ENCODE results near the gene PPP2R5C.
"Not testable (repeated sequence)": the region's sequence is repeated elsewhere in the genome, so short reads cannot be mapped to it uniquely, and the experiment has no call there.

The PPP2R5C gene

DNA sequence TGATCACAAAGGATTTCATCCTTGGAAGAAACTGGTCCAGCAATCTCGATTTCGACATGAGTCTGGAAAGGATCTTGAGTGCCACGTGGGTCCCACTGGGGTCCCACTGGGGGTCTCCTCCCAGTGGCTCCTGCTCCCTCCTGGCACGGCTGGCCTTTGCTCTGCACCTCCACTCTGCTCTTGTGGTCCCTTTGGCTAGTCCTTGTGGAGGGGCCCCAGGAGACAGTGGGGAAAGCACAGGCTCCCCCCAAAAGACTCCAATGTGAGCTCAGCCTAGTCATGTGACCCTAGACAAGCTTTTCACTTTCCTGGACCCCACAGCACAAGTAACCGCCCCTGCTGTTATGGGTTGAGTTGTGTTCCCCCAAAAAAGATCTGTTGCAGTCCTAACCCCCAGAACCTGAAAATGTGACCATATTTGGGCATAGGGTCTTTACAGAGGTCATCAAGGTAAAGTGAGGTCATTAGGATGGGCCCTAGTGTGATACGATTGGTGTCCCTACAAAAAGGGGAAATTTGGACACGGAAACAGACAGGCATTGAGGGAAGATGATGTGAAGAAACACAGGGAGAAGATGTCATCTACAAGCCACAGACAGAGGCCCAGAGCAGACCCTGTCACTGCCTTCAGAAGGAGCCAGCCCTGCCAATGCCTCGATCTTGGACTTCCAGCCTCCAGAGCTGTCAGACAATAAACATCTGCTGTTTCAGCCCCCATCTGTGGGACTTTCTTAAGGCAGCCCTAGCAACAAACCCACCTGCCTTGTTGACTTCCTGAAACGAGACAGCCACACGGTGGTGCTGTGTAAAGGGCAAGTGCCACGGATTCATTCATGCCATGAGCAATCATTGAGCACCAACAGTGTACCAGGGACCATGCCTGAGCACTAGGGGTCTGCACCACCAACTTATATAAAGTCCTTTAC lies 23.8 kb upstream of the PPP2R5C start:
- TF ChIP-seq, protein P1, sequence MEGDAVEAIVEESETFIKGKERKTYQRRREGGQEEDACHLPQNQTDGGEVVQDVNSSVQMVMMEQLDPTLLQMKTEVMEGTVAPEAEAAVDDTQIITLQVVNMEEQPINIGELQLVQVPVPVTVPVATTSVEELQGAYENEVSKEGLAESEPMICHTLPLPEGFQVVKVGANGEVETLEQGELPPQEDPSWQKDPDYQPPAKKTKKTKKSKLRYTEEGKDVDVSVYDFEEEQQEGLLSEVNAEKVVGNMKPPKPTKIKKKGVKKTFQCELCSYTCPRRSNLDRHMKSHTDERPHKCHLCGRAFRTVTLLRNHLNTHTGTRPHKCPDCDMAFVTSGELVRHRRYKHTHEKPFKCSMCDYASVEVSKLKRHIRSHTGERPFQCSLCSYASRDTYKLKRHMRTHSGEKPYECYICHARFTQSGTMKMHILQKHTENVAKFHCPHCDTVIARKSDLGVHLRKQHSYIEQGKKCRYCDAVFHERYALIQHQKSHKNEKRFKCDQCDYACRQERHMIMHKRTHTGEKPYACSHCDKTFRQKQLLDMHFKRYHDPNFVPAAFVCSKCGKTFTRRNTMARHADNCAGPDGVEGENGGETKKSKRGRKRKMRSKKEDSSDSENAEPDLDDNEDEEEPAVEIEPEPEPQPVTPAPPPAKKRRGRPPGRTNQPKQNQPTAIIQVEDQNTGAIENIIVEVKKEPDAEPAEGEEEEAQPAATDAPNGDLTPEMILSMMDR (IDR thresholded peaks at IDR 0.05; ENCODE audit: extremely low read depth, insufficient read depth, missing control alignments): peak; percentile 58
- in situ Hi-C loops (cut with MboI; ENCODE audit: low pct_unique_long_range_greater_than_20kb, low sequenced_read_pairs, unreplicated experiment): no loop called here
- DNase-seq (ENCODE audit: low spot score): no peak

DNA sequence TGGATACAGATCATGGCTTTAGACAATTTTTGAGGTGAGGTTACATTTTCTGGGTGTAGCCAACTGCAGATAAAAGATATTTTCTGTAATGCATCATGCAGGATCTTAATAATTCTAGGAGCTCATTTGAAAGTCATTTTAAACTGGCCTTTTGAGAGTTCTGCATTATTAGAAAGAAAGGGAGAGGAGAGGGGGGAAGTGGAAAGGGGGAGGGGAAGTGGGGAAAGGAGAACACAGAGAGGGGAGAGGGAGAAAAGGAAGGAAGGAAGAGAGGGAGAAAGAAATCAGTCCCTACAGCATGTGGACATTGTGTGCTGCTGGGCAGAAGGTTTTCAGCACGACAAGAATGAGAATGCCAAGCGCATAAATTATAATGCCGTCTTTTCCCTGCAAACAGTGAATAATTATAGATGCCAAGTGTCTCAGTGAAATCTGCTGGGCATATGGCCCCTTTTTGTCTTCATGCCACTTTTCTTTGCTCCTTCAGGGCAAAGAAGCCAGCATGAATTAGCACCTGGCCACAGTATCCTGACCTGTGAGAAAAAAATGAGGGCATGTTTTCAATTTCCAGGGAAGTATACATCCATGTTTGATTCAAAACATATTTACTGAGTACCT lies 22.7 kb upstream of the PPP2R5C start:
- no peak for DNase-seq (ENCODE audit: low spot score)
- in situ Hi-C loops (cut with MboI; ENCODE audit: low pct_unique_long_range_greater_than_20kb, low sequenced_read_pairs, unreplicated experiment): no loop called here
- TF ChIP-seq, protein P1 (IDR thresholded peaks at IDR 0.05; ENCODE audit: extremely low read depth, insufficient read depth, missing control alignments): no peak

DNA sequence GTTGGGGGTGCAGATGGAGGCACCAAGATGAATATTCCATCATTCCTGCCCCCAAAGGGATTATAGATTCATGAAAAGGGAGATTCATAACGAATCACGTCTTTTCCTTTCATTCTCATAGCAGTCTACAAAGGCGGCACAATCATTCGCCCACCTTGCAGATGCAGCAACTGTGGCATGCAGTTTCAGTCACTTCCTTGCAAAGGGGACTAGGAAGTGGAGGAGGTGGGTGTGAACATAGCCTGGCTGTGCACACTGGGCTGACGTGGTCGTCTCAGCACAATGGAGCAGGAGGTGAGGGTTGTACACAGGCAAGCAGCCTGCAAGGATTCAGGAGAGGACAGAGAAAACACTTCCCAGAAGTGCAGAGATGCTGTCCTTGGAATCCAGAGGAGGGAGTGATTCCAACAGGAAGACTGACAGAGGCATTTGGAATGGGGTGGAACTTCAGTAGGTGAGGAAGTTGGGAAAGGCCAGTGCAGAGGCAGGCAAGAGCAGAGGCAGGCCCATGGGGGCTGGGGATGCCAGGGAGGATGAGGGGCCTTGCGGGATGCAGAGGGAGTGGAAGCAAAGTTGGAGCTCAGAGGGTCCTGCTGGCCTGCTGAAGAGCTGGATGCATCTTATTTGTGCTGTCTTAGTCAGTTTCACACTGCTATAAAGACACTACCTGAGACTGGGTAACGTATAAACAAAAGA lies 21.9 kb upstream of the PPP2R5C start:
- in situ Hi-C loops (cut with MboI; ENCODE audit: low pct_unique_long_range_greater_than_20kb, low sequenced_read_pairs, unreplicated experiment): no loop called here
- DNase-seq (ENCODE audit: low spot score): no peak
- TF ChIP-seq, protein P1 (IDR thresholded peaks at IDR 0.05; ENCODE audit: extremely low read depth, insufficient read depth, missing control alignments): no peak

DNA sequence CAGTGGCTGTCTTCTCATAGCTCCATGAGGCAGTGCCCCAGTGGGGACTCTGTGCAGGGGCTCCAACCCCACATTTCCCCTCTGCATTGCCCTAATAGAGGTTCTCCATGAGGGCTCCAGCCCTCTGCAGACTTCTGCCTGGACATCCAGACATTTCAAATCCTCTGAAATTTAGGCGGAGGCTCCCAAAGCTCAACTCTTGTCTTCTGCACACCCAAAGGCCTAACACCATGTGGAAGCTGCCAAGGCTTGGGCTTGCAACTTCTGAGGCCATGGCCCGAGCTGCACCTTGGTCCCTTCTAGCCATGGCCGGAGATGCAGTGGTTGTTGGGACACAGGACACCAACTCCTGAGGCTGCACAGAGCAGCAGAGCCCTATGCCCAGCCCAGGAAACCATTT lies 20.5 kb upstream of the PPP2R5C start:
- in situ Hi-C loops (cut with MboI; ENCODE audit: low pct_unique_long_range_greater_than_20kb, low sequenced_read_pairs, unreplicated experiment): no loop called here
- TF ChIP-seq, protein P1 (IDR thresholded peaks at IDR 0.05; ENCODE audit: extremely low read depth, insufficient read depth, missing control alignments): no peak

DNA sequence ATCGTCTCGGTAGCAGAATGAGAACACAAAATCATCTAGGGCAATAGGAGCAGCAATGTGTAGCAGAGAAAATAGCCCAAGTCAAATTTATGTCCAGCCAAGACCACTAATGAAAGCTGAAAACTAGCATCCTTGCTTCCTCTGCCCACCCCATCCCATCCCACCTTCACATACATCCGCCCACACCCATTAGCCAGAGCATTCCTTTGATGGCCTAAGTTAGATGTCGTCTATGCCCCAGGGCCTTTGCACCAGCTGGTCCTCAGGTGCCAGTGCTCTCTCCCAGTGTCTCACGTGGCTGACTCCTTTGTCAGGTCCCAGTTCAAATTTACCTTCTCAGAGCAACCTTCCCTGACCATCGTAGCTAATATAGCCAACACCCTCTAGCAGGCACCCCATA lies 17.8 kb upstream of the PPP2R5C start:
- TF ChIP-seq, protein P1 (IDR thresholded peaks at IDR 0.05; ENCODE audit: extremely low read depth, insufficient read depth, missing control alignments): no peak

More for the DNA sequence above, 20.5 kb upstream of the PPP2R5C start:
- no peak for DNase-seq (ENCODE audit: low spot score)

DNA sequence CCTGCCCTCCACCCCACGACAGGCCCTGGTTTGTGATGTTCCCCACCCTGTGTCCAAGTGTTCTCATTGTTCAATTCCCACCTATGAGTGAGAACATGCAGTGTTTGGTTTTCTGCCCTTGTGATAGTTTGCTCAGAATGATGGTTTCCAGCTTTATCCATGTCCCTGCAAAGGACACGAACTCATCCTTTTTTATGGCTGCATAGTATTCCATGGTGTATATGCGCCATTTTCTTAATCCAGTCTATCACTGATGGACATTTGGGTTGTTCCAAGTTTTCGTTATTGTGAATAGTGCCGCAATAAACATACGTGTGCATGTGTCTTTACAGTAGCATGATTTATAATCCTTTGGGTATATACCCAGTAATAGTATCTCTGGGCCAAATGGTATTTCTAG lies 17.1 kb upstream of the PPP2R5C start:
- DNase-seq (ENCODE audit: low spot score); in situ Hi-C loops (cut with MboI; ENCODE audit: low pct_unique_long_range_greater_than_20kb, low sequenced_read_pairs, unreplicated experiment): not testable (repeated sequence)

More for the DNA sequence above, 17.8 kb upstream of the PPP2R5C start:
- no peak for DNase-seq (ENCODE audit: low spot score)
- in situ Hi-C loops (cut with MboI; ENCODE audit: low pct_unique_long_range_greater_than_20kb, low sequenced_read_pairs, unreplicated experiment): no loop called here

DNA sequence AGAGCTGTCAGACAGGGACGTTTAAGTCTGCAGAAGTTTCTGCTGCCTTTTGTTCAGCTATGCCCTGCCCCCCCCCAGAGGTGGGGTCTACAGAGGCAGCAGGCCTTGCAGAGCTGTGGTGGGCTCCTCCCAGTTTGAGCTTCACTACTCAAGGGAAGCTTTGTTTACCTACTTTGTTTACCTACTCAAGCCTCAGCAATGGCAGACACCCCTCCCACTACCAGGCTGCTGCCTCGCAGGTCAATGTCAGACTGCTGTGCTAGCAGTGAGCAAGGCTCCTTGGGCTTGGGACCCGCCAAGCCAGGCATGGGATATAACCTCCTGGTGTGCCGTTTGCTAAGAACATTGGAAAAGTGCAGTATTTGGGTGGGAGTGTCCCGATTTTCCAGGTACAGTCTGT lies 11.8 kb upstream of the PPP2R5C start:
- in situ Hi-C loops (cut with MboI; ENCODE audit: low pct_unique_long_range_greater_than_20kb, low sequenced_read_pairs, unreplicated experiment); DNase-seq (ENCODE audit: low spot score): not testable (repeated sequence)
